ENCODE measurements around the gene EXOC6B.

DNA sequence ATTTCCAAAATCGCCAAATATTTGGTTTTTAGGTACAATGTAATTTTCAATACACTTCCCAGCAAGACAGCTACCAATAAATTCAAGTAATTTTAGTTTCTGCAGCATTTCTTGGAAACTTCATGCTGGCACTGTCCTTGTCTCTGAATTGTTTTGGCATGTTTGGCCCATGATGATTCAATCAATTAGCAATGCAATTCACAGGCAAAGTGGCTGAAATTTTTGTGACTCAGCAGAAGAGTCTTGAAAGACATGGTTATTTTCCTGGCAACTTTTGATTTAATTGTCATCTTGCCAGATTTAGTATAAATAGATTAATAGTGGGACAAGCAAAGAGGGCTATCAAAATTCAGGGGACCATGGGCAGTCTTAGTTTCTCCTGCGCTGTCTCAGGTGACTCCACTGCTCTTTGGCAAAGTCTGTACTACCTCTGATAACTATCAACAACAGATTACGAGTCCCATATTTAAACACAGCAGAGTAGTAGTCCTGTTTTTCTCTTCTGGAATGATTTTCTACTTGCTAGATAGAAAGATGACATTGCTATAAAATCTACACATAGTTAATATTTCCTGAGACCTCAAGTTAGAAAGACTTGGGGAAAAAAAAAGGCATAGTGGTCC is 589.3 kb downstream of the EXOC6B start:
- TF ChIP-seq, protein P1, sequence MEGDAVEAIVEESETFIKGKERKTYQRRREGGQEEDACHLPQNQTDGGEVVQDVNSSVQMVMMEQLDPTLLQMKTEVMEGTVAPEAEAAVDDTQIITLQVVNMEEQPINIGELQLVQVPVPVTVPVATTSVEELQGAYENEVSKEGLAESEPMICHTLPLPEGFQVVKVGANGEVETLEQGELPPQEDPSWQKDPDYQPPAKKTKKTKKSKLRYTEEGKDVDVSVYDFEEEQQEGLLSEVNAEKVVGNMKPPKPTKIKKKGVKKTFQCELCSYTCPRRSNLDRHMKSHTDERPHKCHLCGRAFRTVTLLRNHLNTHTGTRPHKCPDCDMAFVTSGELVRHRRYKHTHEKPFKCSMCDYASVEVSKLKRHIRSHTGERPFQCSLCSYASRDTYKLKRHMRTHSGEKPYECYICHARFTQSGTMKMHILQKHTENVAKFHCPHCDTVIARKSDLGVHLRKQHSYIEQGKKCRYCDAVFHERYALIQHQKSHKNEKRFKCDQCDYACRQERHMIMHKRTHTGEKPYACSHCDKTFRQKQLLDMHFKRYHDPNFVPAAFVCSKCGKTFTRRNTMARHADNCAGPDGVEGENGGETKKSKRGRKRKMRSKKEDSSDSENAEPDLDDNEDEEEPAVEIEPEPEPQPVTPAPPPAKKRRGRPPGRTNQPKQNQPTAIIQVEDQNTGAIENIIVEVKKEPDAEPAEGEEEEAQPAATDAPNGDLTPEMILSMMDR (IDR thresholded peaks at IDR 0.05) = no peak
- no peak for TF ChIP-seq POLR2A (IDR thresholded peaks at IDR 0.05)

Measured in esophagus squamous epithelium (tissue), 4 donors.